Stimulated activated CD8-positive, alpha-beta memory T cell treated with anti-CD3 and anti-CD28 coated beads, Interleukin-15, amount 100 ng/mL, for 1 hour (primary cell): ENCODE measurements around the gene CENPF.

Source experiments
- DNase-seq: peaks from one replicate; pipeline ENCODE4 v3.0.0-alpha.2; 2020; ENCODE audit warnings: low read depth

CENPF gene

DNA sequence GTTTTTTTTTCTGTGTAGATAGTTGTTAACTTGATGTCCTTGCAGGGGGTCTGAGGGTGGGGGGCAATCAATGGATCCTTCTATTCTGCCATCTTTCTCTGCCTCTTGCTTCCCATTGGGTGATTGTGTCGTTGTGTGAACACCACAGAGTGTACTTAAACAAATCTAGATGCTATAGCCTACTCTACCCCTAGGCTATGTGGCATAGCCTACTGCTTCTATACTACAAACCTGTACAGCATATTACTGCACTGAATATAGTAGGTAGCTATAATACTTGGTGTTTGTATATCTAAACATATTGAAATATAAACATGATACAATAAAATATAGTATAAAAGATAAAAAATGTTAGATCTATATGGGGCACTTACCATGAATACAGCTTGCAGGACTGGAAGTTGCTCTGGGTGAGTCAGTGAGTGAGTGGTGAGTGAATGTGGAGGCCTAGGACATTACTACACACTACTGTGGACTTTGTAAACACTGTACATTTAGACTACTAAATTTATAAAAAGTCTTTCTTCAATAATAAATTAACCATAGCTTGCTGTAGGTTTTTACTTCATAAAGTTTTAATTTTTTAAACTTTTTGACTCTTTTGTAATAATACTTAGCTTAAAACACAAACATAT, 105.4 kb downstream of the CENPF start:
- DNase-seq = no peak

DNA sequence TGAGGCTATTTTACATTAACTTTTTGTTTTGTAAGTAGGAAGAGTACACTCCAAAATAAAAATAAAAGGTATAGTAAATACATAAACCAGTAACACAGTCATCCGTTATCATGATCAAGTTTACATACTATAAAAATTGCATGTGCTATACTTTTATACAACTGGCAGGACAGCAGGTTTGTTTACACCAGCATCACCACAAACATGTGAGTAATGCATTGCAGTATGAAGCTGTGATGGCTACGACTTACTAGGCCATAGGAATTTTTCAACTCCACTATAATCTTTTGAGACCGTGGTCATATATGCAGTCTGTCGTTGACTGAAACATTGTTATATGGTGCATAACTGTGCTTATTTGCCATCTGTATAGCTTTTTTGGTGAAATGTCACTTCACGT, 106.2 kb downstream of the CENPF start:
- no peak for DNase-seq

DNA sequence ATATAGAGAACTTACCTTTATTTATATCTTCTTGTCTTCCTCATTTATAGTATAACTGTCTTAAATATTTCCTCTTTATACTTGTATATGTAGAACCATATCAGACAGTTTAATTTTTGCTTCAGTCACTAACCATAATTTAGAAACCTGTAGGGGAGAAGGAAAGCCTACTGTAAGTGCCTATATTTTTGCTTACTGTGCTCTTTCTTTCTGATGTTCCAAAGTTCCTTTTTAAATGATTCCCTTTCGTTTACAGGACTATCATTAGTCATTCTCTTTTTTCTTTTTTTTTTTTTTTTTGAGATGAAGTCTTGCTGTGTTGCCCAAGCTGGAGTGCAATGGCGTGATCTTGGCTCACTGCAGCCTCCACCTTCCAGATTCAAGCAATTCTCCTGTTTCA, 109.7 kb downstream of the CENPF start:
- no peak for DNase-seq
